GM18520 (cell line): Measurements from ENCODE around the gene BLM.

Experiments used
- ATAC-seq: cut with Tn5 transposase; IDR thresholded peaks from one replicate; pipeline ENCODE4 v1.9.1; 2021; ENCODE audit not compliant: unreplicated experiment

The BLM gene

DNA sequence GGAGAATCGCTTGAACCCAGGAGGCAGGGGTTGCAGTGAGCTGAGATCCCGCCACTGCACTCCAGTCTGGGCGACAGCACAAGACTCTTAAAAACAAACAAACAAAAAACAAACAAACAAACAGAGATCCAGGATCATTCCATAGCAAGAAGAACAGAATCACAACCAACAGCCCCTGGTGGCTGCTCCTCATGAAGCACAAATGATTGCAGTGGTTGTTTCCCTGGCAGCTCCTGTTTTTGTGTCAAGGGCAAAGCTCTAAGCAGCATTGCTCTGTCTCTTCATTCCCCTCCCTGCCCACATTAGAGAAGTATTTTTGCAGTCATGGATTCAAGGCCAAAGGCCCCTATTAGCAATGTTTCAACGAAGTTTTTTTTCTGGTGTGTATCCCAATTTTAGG lies 25.8 kb upstream of the BLM start:
- no peak for ATAC-seq

GRCh38 chr15:90691982-90692773 lies 25.0 kb upstream of the BLM start:
- no peak for ATAC-seq

- ATAC-seq: no peak
These were observed 22.2 kb upstream of the BLM start for GRCh38 chr15:90694987-90695386.

GRCh38 chr15:90697175-90697574 lies 20.0 kb upstream of the BLM start:
- ATAC-seq: no peak

DNA sequence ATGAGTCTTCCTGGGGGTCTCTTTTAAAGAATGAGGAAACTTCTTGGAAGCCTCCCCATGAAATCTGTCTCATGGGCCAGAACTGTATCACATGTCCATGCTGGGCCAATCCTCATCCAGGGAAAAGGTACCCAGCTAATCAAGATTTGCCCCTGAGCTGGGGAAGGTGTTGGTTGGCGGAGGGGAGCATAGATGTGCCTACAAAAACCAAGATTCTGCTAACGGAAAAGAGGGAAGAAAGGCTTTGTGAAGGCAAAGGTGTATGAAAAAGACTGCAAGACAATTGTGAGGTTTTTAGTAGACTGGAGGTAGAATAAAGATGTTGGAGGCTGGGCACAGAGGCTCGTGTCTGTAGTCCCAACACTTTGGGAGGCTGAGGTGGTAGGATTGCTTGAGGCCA lies 18.5 kb upstream of the BLM start:
- ATAC-seq: no peak

- ATAC-seq: no peak
These were observed 16.1 kb upstream of the BLM start for GRCh38 chr15:90701048-90701447.

DNA sequence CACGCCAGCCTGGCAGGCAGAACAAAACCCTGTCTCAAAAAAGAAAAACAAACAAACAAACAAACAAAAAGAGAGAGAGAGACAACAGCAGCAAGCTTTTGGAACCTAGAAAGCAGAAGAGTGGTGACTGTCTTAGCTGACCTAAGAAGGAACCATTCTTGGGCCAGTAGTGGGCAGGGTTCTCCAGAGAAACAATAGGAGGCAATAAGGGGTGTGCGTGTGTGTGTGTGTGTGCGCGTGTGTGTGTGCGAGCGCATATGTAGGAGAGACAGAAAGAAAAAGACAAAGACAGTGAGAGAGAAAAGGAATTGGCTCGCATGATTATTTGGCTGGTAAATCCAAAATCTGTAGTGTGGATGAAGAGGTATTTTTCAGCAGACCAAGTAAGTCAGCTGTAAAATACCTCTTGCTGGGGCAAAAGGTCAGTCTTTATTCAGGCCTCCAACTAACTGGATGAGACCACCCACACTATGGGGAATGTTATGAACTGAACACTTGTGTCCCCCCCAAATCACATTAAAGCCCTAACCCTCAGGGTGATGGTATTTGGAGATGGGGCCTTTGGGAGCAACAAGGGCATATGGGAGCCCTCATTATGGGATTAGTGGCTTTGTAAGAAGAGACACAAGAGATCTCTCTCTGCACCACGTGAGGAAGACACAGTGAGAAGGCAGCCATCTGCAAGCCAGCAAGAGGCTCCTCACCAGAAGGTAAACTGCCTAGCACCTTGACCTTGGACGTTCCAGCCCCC lies 15.1 kb upstream of the BLM start:
- ATAC-seq: no peak

GRCh38 chr15:90703455-90703854 lies 13.7 kb upstream of the BLM start:
- ATAC-seq: no peak

DNA sequence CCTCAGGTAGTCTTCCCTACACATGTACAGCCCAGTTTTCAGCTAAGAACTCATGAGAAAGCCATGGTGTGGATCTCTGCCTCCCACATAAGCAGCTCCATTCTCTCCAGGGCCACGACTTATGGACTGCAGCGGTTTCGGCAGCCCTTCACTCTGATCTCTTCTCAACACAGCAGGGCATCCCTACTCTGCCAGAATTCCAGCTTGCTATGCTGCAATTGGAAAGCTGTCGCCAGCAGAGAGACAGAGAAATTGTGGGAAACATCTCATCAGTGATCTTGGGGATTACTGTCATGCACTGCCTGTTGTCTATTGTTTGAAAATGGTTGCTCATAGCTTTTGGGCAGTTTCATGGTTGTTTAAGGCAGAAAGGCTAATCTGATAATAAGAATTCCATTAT lies 11.9 kb upstream of the BLM start:
- no peak for ATAC-seq

DNA sequence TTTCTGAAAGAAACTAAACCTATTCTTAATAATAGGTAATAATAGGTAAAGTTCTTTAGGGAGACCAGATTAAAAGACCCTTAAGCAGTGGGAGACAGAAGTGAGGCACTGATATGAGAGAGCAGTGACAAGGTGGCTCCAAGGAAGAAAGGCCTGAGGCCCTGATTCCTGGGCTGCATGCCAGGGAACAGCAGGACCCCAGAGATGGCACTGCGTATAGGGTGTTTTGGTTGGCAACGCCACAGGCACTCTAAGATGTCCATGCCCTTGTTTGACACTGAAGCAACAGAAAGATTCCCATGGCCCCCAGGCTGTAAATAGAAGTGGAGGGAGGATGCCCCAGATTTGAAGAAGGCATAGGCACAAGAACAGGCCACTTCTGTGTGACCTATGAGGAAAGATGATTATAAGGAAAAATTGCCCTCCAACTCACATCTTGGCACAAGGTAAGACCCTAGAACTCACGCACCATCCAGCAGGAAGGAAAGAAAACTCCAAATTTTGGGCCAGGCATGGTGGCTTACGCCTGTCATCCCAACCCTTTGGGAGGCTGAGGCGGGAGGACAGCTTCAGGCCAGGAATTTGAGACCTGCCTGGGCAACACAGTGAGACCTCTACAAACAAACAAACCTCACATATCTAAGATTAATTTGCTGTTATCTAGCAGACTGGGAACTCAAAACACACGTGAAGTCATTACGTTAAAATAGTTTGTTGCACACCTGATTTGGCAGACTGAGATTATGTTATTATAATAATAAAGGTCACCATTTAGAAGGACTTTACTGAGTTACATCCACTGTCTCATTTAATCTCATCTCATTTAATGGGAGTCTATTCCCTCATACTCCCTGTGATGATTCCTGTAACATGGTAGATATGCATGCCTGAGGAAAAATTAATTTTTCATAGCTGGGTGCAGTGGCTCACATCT lies 10.5 kb upstream of the BLM start:
- ATAC-seq: no peak

DNA sequence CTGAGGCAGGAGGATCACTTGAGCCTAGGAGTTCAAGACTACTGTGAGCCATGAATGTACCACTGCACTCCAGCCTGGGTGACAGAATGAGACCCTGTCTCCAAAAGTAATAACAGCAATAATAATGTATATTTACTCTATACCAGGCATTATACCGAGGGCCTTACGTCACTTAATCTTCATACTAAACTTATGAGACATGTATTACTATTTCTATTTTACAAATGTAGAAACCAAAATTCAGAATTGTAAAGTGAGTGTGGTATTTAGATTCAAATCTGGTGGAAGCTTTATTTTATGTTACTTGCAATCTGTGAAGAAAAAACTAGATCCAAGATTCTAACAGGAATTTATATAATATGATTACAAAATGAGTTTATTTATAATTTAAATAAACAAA lies 9.7 kb upstream of the BLM start:
- no peak for ATAC-seq

GRCh38 chr15:90708516-90708915 lies 8.6 kb upstream of the BLM start:
- no peak for ATAC-seq

DNA sequence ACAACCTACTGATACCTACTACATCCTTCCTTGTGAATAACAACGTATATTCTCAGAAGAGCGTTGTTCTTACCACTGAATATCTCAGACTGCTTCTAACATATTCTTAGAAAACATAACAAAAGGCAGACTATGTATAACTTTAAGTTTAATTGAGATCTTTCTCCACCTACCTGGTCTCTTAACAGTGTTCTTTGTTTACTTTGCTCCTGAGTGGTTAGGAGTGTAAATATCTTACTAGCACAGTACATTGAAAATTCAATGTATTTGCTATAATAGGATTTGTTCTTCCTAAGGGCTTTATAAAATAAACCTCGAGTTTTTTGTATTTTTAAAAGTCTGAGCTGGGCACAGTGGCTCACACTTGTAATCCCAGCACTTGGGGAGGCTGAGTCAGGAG lies 7.9 kb upstream of the BLM start:
- ATAC-seq: no peak

DNA sequence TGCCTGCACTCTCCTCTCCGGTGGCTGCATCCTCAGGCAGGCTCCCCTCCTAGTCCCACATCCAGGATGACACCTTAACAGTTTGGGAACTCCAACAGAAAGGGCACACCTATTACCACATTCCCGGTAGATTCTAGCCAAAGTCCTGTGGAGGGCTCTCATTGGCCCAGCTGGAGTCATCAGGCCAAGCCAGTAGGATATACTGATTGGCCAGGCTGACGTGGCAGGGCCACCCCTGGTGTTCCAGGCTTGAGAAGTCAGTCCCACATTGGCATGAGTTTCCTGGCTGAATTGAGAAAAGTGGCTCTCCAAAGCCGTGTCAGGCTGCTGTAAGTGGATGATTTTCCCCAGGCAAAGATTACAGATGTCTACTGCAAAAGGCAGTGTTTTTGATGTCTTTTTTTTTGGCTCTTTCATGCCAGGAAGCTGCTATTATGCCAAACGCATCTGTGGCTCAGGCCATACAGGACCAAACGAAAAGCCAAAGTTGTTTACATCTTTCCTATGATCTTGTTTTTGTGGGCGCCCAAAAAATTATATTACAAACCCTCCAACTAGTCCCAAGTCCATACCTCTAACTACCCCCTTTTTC lies 6.6 kb upstream of the BLM start:
- no peak for ATAC-seq

GRCh38 chr15:90711418-90711824 lies 5.7 kb upstream of the BLM start:
- ATAC-seq: no peak

GRCh38 chr15:90711842-90712241 lies 5.3 kb upstream of the BLM start:
- ATAC-seq: no peak

DNA sequence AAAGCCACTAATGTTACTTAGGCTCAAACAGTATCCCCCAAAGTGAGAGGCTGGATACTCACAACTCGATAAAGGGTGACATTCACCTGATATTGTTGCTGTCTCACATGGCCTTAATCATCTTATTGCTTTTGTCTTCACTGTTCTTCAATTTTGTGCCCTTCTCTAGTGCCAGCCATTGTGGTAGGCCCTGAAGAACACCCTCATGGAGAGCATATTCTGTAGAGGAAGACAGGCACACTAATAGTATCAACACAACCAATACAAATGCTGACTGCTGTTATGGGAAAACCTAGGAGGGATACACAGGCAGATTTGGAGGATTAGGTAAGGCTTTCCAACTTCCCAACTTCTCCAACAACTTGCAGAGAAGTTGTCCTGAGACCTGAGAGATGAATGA lies 4.1 kb upstream of the BLM start:
- no peak for ATAC-seq

DNA sequence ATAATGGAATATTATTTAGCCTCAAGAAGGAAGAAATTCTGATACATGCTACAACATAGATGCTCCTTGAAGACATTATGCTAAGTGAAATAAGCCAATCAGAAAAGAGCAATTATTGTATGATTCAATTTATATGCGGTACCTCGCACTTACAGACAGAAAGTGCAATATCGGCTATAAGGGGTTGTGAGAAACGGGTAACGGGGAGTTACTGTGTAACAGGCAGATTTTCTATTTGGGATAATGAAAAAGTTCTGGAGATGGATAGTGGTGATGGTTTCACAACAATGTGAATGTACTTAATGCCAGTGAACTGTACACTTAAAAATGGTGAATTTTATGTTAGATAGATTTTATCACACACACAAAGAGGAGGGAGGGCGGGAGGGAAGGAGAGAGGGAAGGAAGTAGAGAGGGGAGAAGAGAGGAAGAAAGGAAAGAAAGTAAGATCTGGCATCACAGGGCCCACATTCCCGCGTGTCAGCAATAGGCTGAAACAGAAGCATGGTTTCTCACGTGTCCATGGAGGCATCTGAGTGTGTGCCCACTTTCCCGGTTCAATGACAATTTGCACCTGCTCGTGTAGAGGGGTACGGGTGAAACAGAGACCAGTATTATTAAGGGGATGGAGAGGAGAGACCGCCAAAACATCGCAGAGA lies 700 bp upstream of the BLM start:
- ATAC-seq: no peak

GRCh38 chr15:90718232-90718631 lies 1.1 kb downstream of the BLM start:
- ATAC-seq: no peak

- no peak for ATAC-seq
These were observed 3.0 kb downstream of the BLM start for GRCh38 chr15:90720131-90720530.

GRCh38 chr15:90729261-90729660 lies 12.1 kb downstream of the BLM start:
- ATAC-seq: no peak
